Measurements from ENCODE around the gene MOCOS. TPM values are rescaled to one million over a fixed set of nuclear protein-coding genes. Genes with fewer than 3 reads are reported as not detected.

Gene MOCOS
- total RNA-seq, 1 experiment from 2014 or later = 12.1 TPM

- TF ChIP-seq, protein P1, sequence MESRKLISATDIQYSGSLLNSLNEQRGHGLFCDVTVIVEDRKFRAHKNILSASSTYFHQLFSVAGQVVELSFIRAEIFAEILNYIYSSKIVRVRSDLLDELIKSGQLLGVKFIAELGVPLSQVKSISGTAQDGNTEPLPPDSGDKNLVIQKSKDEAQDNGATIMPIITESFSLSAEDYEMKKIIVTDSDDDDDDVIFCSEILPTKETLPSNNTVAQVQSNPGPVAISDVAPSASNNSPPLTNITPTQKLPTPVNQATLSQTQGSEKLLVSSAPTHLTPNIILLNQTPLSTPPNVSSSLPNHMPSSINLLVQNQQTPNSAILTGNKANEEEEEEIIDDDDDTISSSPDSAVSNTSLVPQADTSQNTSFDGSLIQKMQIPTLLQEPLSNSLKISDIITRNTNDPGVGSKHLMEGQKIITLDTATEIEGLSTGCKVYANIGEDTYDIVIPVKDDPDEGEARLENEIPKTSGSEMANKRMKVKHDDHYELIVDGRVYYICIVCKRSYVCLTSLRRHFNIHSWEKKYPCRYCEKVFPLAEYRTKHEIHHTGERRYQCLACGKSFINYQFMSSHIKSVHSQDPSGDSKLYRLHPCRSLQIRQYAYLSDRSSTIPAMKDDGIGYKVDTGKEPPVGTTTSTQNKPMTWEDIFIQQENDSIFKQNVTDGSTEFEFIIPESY (IDR thresholded peaks at IDR 0.05; ENCODE audit: extremely low read depth, insufficient replicate concordance, low read length) = no peak
- TF ChIP-seq FOSL1 (IDR thresholded peaks at IDR 0.05; ENCODE audit: low read depth) (no peak), ZNF274 (IDR thresholded peaks at IDR 0.05; ENCODE audit: low read depth, low read length) (no peak), SIN3A (IDR thresholded peaks at IDR 0.05; ENCODE audit: low read depth) (no peak), CEBPB (IDR thresholded peaks at IDR 0.05; ENCODE audit: low read depth) (no peak)
Observed at GRCh38 chr18:36196238-36196995, 9.1 kb downstream of the MOCOS start (continued).

DNA sequence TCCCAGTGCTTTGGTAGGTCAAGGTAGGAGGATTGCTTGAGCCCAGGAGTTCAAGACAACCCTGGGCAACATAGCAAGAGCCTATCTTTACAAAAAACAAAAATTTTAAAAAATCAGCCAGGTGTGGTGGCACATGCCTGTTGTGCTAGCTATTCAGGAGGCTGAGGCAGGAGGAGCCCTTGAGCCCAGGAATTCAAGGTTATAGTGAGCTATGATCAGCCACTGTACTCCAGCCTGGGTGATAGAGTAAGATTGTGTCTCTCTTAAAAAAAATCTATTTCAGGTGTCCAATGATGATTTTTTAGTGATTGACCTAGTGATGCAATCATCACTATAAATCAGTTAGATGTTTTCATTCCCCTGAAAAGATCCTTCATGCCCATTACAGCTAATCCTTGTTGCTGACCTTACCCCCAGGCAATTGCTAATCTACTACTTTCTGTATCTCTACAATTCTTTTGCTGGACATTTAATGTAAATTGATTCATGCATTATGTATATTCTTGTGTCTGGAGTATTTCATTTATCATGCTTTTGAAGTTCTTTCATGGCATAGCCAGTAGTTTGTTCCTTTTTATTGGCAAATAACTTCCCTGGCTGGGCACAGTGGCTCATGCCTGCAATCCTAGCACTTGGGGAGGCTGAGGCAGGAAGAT lies 10.3 kb downstream of the MOCOS start:
- Histone ChIP-seq H3K4me3 (replicated peaks in 1 of 2; ENCODE audit: low read depth in 1 of 2, low read length in 2 of 2) (no peak overlapping the region), H3K9ac (ENCODE audit: low read length) (no peak overlapping the region), H3K4me2 (ENCODE audit: low read length) (no peak overlapping the region), H3K79me2 (ENCODE audit: insufficient read depth, low read length) (no peaks in the 10 kb centered on the region), H3K4me1 (ENCODE audit: control insufficient read depth in 1 of 2, insufficient read depth in 2 of 2, low read length in 2 of 2) (no peaks in the 10 kb centered on the region), H3K27me3 (ENCODE audit: insufficient read depth, low read length) (no peaks in the 10 kb centered on the region), H2AFZ (ENCODE audit: low read depth, low read length, poor library complexity, severe bottlenecking) (no peak overlapping the region), H3K9me3 (ENCODE audit: control insufficient read depth in 1 of 2, insufficient read depth in 1 of 2, low read depth in 1 of 2, low read length in 2 of 2) (no peaks in the 10 kb centered on the region), H4K20me1 (ENCODE audit: insufficient read depth) (no peaks in the 10 kb centered on the region), H3K9me2 (ENCODE audit: insufficient read depth) (no peaks in the 10 kb centered on the region), H3K27ac (ENCODE audit: low read depth, low read length) (no peak overlapping the region), H3K36me3 (ENCODE audit: control insufficient read depth in 1 of 2, insufficient read depth in 2 of 2, low read length in 2 of 2) (no peaks in the 10 kb centered on the region; a peak in 1 of 4 replicates)
- BruUV-seq (replicated peaks) = no TSS peak
- POLR2A ChIA-PET = no interaction called here
- DNase-seq (ENCODE audit: low read depth, low spot score) (no peak), ATAC-seq (0 out of 2 replicates have a peak, but pooled peaks have one; percentile 44)
- intact Hi-C loops (cut with micrococcal nuclease) = no loop called here
- CTCF ChIA-PET = no interaction called here
- RAD21 ChIA-PET (ENCODE audit: low non-redundant PET in 1 of 2, low total read pairs in 2 of 2, uncharacterized antibody in 2 of 2, unreplicated experiment in 2 of 2) = interaction anchor here in 1 of 2 experiments (0.7 kb wide), 1 partner anchor 68 kb away, joined by 3 read pairs; the partner anchor contains the start of genes ELP2 and SLC39A6
- TF ChIP-seq RAD21 (IDR thresholded peaks at IDR 0.05; ENCODE audit: low read depth) = no peak
- TF ChIP-seq TCF7L2 (IDR thresholded peaks at IDR 0.05; ENCODE audit: borderline replicate concordance, extremely low read depth, insufficient read depth, insufficient read length) = no peak
- TF ChIP-seq, protein P2, sequence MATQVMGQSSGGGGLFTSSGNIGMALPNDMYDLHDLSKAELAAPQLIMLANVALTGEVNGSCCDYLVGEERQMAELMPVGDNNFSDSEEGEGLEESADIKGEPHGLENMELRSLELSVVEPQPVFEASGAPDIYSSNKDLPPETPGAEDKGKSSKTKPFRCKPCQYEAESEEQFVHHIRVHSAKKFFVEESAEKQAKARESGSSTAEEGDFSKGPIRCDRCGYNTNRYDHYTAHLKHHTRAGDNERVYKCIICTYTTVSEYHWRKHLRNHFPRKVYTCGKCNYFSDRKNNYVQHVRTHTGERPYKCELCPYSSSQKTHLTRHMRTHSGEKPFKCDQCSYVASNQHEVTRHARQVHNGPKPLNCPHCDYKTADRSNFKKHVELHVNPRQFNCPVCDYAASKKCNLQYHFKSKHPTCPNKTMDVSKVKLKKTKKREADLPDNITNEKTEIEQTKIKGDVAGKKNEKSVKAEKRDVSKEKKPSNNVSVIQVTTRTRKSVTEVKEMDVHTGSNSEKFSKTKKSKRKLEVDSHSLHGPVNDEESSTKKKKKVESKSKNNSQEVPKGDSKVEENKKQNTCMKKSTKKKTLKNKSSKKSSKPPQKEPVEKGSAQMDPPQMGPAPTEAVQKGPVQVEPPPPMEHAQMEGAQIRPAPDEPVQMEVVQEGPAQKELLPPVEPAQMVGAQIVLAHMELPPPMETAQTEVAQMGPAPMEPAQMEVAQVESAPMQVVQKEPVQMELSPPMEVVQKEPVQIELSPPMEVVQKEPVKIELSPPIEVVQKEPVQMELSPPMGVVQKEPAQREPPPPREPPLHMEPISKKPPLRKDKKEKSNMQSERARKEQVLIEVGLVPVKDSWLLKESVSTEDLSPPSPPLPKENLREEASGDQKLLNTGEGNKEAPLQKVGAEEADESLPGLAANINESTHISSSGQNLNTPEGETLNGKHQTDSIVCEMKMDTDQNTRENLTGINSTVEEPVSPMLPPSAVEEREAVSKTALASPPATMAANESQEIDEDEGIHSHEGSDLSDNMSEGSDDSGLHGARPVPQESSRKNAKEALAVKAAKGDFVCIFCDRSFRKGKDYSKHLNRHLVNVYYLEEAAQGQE (IDR thresholded peaks at IDR 0.05; ENCODE audit: low read depth) = no peak
- TF ChIP-seq CBX3 (IDR thresholded peaks at IDR 0.05; ENCODE audit: low read depth) = no peak
- TF ChIP-seq ELF1 (IDR thresholded peaks at IDR 0.05; ENCODE audit: borderline replicate concordance, low read depth) = no peak
- TF ChIP-seq FOSL1 (IDR thresholded peaks at IDR 0.05; ENCODE audit: low read depth) = no peak
- TF ChIP-seq CEBPB (IDR thresholded peaks at IDR 0.05; ENCODE audit: low read depth) = no peak
- no peak for TF ChIP-seq YY1 (IDR thresholded peaks at IDR 0.05; ENCODE audit: extremely low read depth, insufficient replicate concordance, low read depth, low read length)
- TF ChIP-seq ZNF274 (IDR thresholded peaks at IDR 0.05; ENCODE audit: low read depth, low read length) = no peak
- TF ChIP-seq POLR2AphosphoS5 (IDR thresholded peaks at IDR 0.05; ENCODE audit: low read depth, low read length) = no peak
- TF ChIP-seq SP1 (IDR thresholded peaks at IDR 0.05; ENCODE audit: low read depth) = no peak
- TF ChIP-seq EZH2phosphoT487 (IDR thresholded peaks at IDR 0.05; ENCODE audit: borderline replicate concordance) = no peak
- TF ChIP-seq, protein P3, sequence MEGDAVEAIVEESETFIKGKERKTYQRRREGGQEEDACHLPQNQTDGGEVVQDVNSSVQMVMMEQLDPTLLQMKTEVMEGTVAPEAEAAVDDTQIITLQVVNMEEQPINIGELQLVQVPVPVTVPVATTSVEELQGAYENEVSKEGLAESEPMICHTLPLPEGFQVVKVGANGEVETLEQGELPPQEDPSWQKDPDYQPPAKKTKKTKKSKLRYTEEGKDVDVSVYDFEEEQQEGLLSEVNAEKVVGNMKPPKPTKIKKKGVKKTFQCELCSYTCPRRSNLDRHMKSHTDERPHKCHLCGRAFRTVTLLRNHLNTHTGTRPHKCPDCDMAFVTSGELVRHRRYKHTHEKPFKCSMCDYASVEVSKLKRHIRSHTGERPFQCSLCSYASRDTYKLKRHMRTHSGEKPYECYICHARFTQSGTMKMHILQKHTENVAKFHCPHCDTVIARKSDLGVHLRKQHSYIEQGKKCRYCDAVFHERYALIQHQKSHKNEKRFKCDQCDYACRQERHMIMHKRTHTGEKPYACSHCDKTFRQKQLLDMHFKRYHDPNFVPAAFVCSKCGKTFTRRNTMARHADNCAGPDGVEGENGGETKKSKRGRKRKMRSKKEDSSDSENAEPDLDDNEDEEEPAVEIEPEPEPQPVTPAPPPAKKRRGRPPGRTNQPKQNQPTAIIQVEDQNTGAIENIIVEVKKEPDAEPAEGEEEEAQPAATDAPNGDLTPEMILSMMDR (IDR thresholded peaks at IDR 0.05 in 2 of 3, conservative IDR thresholded peaks at IDR 0.05 in 1 of 3; ENCODE audit: borderline replicate concordance in 1 of 3, insufficient read depth in 1 of 3, low read depth in 2 of 3, low read length in 2 of 3) = no peak
